Prostate gland (tissue), 2 donors: ENCODE data around the gene KRTAP5-11. TPM values are rescaled to one million over a fixed set of nuclear protein-coding genes. Genes with fewer than 3 reads are reported as not detected.
"Not testable (repeated sequence)": the region's sequence is repeated elsewhere in the genome, so short reads cannot be mapped to it uniquely, and the experiment has no call there.

Source experiments
- DNase-seq: peaks from one replicate; pipeline ENCODE4 v3.0.0-alpha.2; 2019; ENCODE audit warnings: low spot score
- H3K27ac ChIP-seq, 2 donors: fragments of 200-600 bp; sonication (generic); 2 replicates each; pipeline ENCODE4 v1.5.1; 2017 to 2019
- H3K27me3 ChIP-seq: fragments of 200-600 bp; sonication (generic); replicated peaks from 2 replicates; pipeline ENCODE4 v1.5.1; 2019; ENCODE audit not compliant: insufficient read depth
- H3K36me3 ChIP-seq, 2 donors: fragments of 200-600 bp; sonication (generic); 1 replicate in 1 of 2; 2 replicates in 1 of 2; pipeline versions ENCODE4 v1.5.1 to v1.8.1; 2017 to 2019
- H3K4me1 ChIP-seq: fragments of 200-600 bp; sonication (generic); replicated peaks from 2 replicates; pipeline ENCODE4 v1.5.1; 2019
- H3K4me3 ChIP-seq, 2 donors: fragments of 200-600 bp; sonication (generic); 2 replicates each; pipeline ENCODE4 v1.5.1; 2017 to 2019
- H3K9me3 ChIP-seq: fragments of 200-600 bp; sonication (generic); 2 replicates; pipeline ENCODE4 v1.5.1; 2017
- POLR2A ChIP-seq: fragments of 450-650 bp; IDR thresholded peaks from one replicate; pipeline ENCODE4 v1.6.1; 2016; ENCODE audit warnings: antibody characterized with exemption, mild to moderate bottlenecking
- POLR2AphosphoS5 ChIP-seq: sonication (generic); formaldehyde crosslinking; IDR thresholded peaks from one replicate; pipeline ENCODE4 v1.6.1; 2017; ENCODE audit warnings: antibody characterized with exemption
- WGBS: methylation state at CpG from one replicate; pipeline ENCODE4 v1.1.5; 2018; 5-methylcytosine and 5-hydroxymethylcytosine counted together
- intact Hi-C: fragments of 100-400 bp; cut with DNase I; formaldehyde crosslinking; loops from one replicate; pipeline ENCODE4 v1.14.2; 2022
- total RNA-seq, 2 donors: library from RNA; depleted of rRNA; stranded (reverse); fragments of >200 nt; gene quantifications; one replicate each; pipeline ENCODE4 v1.1.0, GENCODE V29; 2016
- TF ChIP-seq, protein P1 (sequence below), 4 experiments: fragments of 200-600 bp in 2 of 4; fragments of 450-650 bp in 2 of 4; sonication (generic) in 2 of 4; IDR thresholded peaks; 1 replicate in 3 of 4; 2 replicates in 1 of 4; pipeline ENCODE4 v1.5.1; 2016 to 2019; ENCODE audit warnings: antibody characterized with exemption in 4 of 4, mild to moderate bottlenecking in 2 of 4, moderate library complexity in 2 of 4

KRTAP5-11 gene, protein sequence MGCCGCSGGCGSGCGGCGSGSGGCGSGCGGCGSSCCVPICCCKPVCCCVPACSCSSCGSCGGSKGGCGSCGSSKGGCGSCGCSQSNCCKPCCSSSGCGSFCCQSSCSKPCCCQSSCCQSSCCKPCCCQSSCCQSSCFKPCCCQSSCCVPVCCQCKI
- total RNA-seq: not detected

DNA sequence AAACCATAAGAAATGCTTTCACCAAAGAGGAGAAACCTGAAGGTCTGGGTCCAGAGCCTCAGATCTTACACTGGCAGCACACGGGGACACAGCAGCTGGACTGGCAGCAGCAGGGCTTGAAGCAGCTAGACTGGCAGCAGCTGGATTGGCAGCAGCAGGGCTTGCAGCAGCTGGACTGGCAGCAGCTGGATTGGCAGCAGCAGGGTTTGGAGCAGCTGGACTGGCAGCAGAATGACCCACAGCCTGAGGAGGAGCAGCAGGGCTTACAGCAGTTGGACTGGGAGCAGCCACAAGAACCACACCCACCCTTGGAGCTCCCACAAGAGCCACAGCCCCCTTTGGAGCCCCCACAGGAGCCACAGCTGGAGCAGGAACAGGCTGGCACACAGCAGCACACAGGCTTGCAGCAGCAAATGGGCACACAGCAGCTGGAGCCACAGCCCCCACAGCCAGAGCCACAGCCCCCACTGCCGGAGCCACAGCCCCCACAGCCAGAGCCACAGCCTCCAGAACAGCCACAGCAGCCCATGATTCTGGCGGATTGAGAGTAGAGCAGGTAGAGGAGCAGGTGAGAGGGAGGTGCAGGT is at the start of gene KRTAP5-11:
Gene KRTAP5-11 (minus strand): TSS at position 567 of the 587 bp plus-strand sequence. CDS start 38 bp downstream, at position 529.
- 89% methylated on average over 2 of the region's 3 CpGs for WGBS
- Histone ChIP-seq H3K27ac (no peak within 1 kb of the TSS), H3K27me3 (no peaks in the 10 kb centered on the region), H3K4me1 (no peaks in the 10 kb centered on the region), H3K9me3 (no peaks in the 10 kb centered on the region), H3K4me3 (no peak within 1 kb of the TSS), H3K36me3 (no peaks in the 10 kb centered on the region)
- no peak for DNase-seq
- intact Hi-C loops: no loop called here
- TF ChIP-seq, protein P1, sequence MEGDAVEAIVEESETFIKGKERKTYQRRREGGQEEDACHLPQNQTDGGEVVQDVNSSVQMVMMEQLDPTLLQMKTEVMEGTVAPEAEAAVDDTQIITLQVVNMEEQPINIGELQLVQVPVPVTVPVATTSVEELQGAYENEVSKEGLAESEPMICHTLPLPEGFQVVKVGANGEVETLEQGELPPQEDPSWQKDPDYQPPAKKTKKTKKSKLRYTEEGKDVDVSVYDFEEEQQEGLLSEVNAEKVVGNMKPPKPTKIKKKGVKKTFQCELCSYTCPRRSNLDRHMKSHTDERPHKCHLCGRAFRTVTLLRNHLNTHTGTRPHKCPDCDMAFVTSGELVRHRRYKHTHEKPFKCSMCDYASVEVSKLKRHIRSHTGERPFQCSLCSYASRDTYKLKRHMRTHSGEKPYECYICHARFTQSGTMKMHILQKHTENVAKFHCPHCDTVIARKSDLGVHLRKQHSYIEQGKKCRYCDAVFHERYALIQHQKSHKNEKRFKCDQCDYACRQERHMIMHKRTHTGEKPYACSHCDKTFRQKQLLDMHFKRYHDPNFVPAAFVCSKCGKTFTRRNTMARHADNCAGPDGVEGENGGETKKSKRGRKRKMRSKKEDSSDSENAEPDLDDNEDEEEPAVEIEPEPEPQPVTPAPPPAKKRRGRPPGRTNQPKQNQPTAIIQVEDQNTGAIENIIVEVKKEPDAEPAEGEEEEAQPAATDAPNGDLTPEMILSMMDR (IDR thresholded peaks at IDR 0.05): no peak
- no peak for TF ChIP-seq POLR2AphosphoS5
- no peak for TF ChIP-seq POLR2A

DNA sequence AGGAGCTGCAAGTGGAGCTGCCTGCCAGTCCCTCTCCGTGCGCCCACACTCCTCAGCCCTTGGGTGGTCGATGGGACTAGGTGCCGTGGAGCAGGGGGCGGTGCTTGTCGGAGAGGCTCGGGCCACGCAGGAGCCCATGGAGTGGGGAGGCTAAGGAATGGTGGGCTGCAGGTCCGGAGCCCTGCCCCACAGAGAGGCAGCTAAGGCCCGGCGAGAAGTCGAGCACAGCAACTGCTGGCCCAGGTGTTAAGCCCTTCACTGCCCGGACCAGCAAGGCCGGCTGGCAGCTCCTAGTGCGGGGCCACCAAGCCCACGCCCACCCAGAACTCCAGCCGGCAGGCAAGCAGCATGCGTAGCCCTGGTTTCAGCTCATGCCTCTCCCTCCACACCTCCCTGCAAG is 48.9 kb upstream of the KRTAP5-11 start:
- H3K36me3 ChIP-seq, intact Hi-C loops, H3K27ac ChIP-seq, DNase-seq, H3K27me3 ChIP-seq, H3K4me3 ChIP-seq, H3K4me1 ChIP-seq, H3K9me3 ChIP-seq: not testable (repeated sequence)
- WGBS: 78% methylated on average over 13 of the region's 18 CpGs

DNA sequence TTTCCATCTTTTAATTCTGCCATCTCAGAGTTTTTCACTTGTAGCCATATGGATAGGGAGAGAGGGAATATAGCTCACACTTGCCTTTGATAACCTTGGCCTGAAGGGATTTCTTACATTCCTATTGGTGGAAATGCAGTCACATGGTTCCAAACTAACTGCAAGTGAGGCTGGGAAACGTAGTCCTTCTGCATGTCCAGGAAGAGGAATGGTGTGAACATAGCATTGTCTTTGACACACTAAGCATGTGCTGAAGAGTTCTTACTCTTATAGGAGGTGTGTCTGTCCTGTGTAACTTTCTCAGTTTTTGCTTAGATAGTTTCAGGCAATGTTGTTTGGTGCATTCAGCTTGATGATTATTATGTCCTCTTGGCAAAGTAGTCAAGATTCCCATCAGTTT is 47.4 kb upstream of the KRTAP5-11 start:
- H3K4me3 ChIP-seq, H3K36me3 ChIP-seq, intact Hi-C loops, H3K9me3 ChIP-seq, H3K27me3 ChIP-seq, DNase-seq, H3K4me1 ChIP-seq, H3K27ac ChIP-seq: not testable (repeated sequence)
- WGBS: 100% methylated on average over 1 of the region's 1 CpG

DNA sequence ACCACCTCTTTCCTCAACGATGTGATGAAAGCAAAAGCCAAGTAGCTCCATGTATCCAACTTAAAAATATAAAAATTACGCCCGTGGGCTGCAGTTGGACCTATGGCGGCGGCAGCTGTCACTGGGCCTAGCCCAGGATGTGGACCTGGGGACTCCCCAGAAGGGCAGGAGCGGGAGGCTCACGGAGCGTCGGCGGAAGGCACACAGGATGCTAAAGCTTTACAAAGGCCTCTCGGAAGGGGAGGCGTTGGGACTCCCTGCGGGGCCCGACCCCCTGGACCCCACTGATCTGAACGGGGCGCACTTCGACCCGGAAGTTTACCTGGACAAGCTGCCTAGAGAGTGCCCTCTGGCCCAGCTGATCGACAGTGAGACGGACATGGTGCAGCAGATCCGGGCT is 46.3 kb upstream of the KRTAP5-11 start:
- H3K36me3 ChIP-seq, intact Hi-C loops, H3K27ac ChIP-seq, H3K4me3 ChIP-seq, H3K9me3 ChIP-seq, H3K27me3 ChIP-seq, H3K4me1 ChIP-seq, DNase-seq: not testable (repeated sequence)
- WGBS: 96% methylated on average over 21 of the region's 21 CpGs

DNA sequence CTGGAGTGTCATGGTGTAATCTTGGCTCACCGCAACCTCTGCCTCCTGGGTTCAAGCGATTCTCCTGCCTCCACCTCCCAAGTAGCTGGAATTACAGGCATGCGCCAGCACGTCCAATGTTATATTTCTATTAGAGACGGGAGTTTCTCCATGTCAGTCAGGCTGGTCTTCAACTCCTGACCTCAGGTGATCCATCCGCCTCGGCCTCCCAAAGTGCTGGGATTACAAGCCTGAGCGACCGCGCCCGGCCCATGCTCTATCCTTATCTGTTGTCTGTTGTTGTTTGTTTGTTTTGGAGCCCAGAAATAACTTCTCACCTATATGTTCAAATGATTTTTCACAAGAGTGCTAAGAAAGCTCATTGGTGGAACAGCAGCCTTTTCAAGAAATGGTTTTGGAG is 40.6 kb upstream of the KRTAP5-11 start:
- H3K27me3 ChIP-seq, H3K9me3 ChIP-seq, H3K4me3 ChIP-seq, H3K27ac ChIP-seq, DNase-seq, H3K4me1 ChIP-seq, H3K36me3 ChIP-seq, intact Hi-C loops: not testable (repeated sequence)
- WGBS: 79% methylated on average over 11 of the region's 11 CpGs

DNA sequence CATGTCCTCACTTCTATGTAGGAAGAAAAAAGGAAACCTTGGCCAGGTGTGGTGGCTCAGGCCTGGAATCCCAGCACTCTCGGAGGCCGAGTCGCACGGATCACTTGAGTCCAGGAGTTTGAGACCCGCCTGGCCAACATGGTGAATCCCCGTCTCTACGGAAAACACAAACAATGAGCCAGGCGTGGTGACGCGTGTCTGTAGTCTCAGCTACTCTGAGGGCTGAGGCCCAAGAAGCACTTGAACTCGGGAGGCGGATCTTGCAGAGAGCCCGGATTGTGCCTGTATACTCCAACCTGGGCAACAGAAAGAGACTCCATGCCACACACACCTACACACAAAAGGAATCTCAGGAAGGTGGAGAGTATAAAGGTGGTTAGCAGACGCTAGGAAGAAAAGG is 39.9 kb upstream of the KRTAP5-11 start:
- WGBS: 92% methylated on average over 14 of the region's 14 CpGs

DNA sequence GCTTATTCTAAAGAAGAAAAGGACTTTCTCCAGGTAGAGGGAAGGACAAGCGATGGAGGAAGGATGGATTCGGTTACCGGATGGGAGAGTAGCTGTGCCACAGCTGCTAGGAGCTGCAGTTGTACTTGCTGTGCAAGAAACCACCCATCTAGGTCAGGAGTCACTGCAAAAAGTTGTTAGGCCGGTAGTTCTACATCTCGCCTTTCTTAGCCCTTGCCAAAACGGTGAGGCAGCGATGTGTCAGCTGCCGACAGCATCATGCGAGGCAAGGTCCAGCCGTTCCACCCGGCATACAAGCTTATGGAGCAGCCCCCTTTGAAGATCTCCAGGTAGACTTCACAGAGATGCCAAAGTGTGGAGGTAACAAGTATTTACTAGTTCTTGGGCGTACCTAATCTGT is 32.3 kb upstream of the KRTAP5-11 start:
- TF ChIP-seq POLR2AphosphoS5: peak; percentile 52
- H3K9me3 ChIP-seq, H3K36me3 ChIP-seq, intact Hi-C loops, H3K27ac ChIP-seq, H3K4me1 ChIP-seq, H3K27me3 ChIP-seq, H3K4me3 ChIP-seq: not testable (repeated sequence)
- 26% methylated on average over 11 of the region's 12 CpGs for WGBS
- DNase-seq: peak; percentile 78

More for the DNA sequence above, 39.9 kb upstream of the KRTAP5-11 start:
- H3K27me3 ChIP-seq, H3K36me3 ChIP-seq, intact Hi-C loops, H3K4me3 ChIP-seq, H3K9me3 ChIP-seq, DNase-seq, H3K4me1 ChIP-seq, H3K27ac ChIP-seq: not testable (repeated sequence)

DNA sequence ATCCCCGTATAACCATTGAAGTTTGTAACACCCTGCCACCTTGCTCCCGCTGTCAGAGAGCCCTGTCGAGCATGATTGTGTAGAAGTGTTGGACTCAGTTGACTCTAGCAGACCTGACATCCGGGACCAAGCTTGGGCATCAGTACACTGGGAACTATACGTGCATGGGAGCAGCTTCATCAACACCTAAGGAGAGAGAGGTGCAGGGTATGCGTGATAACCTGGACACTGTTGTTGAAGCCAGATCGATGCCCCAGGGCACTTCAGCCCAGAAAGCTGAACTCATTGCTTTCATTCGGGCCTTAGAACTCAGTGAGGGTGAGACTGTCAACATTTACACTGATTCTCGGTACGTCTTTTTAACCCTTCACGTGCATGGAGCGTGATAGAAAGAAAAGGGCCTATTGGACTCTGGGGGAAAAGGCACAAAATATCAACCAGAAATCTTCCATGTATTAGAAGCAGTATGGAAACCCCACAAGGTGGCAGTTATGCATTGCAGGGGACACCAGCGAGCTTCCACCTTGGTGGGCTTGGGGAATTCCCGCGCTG is 31.8 kb upstream of the KRTAP5-11 start:
- H3K4me3 ChIP-seq, DNase-seq, H3K27ac ChIP-seq, H3K9me3 ChIP-seq, H3K27me3 ChIP-seq, H3K4me1 ChIP-seq, intact Hi-C loops, H3K36me3 ChIP-seq: not testable (repeated sequence)
- 57% methylated on average over 15 of the region's 15 CpGs for WGBS

DNA sequence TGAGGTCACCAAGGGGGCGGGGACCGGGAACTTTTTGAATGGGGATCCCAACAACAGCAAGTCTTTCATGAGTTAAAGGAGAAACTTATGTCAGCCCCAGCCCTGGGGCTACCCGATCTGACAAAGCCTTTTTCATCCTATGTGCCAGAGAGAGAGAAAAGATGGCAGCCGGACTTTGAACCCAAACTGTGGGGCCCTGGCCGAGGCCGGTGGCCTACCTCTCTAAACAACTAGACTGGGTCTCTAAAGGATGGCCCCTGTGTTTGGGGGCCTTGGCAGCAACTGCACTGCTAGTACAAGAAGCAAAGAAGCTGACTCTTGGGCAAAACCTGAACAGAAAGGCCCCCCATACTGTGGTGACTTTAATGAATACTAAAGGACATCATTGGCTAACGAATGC is 31.3 kb upstream of the KRTAP5-11 start:
- H3K27me3 ChIP-seq, H3K9me3 ChIP-seq, H3K27ac ChIP-seq, H3K36me3 ChIP-seq, H3K4me3 ChIP-seq, H3K4me1 ChIP-seq, DNase-seq, intact Hi-C loops: not testable (repeated sequence)
- WGBS: 82% methylated on average over 7 of the region's 7 CpGs

DNA sequence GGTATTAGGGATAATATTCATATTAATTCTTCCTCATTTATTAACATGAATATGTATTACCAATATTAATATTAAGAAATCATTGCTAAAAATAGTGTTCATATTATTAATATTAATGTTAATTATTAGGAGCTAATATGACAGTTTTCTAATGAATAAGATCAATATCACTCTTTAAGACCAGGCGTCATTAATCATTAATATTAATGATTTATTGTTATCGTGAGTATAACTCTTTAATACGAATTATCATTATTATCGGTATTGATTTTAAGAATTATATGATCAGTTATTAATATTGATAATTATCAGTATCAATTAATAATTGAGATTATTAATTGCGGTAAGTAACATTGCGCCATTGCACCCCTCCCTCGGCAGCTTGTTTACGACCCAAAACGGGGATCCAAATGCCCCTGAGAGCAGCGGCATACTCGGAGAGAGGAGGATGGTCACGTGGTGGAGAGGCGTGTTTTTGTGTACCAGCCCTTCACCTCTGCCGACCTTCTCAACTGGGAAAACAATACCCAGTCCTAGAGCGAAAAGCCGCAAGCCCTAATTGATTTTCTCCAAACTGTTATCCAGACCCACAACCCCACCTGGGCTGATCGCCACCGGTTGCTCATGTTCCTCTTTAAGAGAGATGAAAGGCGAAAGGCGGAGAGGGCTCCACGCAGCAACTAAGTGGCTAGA is 28.7 kb upstream of the KRTAP5-11 start:
- DNase-seq, H3K9me3 ChIP-seq, H3K27me3 ChIP-seq, H3K36me3 ChIP-seq, intact Hi-C loops, H3K4me1 ChIP-seq, H3K4me3 ChIP-seq, H3K27ac ChIP-seq: not testable (repeated sequence)
- WGBS: 68% methylated on average over 21 of the region's 21 CpGs

DNA sequence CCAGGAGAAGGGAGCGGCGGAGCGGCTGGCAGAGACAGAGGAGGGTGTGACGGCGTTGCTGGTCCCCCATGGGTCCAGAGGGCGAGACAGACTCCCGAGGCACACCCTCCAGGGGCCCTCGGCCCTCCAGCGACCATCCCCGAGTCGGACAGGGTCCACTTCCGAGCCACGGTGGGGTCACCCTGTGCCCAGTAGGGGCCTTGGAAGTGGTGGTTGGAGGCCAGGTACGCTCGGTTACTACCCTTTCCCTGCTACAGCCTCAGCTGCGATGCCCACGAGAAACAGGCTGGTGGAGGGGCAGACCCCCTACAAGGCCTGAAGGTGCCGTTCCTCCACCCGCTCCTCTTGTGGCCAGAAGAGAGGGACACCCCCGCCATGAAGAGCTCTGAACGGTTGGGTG is 25.6 kb upstream of the KRTAP5-11 start:
- intact Hi-C loops, H3K27me3 ChIP-seq, H3K36me3 ChIP-seq, H3K4me3 ChIP-seq, H3K4me1 ChIP-seq, H3K9me3 ChIP-seq, H3K27ac ChIP-seq, DNase-seq: not testable (repeated sequence)
- no CpG with 5 or more reads among the region's 21 CpGs for WGBS
